ENCODE measurements around the gene NXNL1. TPM values are rescaled to one million over a fixed set of nuclear protein-coding genes. Genes with fewer than 3 reads are reported as not detected.
A peak's percentile ranks its signal among the peaks of the same experiment; 100 is the strongest.

NXNL1 gene
- total RNA-seq, 3 donors from 2014 or later (not counting 1 experiment from before 2014, with no cell fraction given) = not detected

- Histone ChIP-seq H3K9me3 (ENCODE audit: control insufficient read depth, insufficient read depth, low read length) (no peaks in the 10 kb centered on the region), H3K4me3 (ENCODE audit: low read length) (no peak overlapping the region), H3K27ac (ENCODE audit: low read length) (no peak overlapping the region), H3K36me3 (ENCODE audit: control insufficient read depth, insufficient read depth, low read length) (no peaks in the 10 kb centered on the region), H3K4me1 (ENCODE audit: control insufficient read depth, insufficient read depth, low read length) (peaks cover 49% of the 10 kb centered on the region), H3K27me3 (ENCODE audit: control insufficient read depth, insufficient read depth, low read length) (no peaks in the 10 kb centered on the region)
- intact Hi-C loops (cut with micrococcal nuclease) = no loop called here
- no peaks in the 10 kb centered on the region for H3K27me3 Mint-ChIP-seq (ENCODE audit: low read depth in 2 of 2)
- 86% methylated on average over 7 of the region's 9 CpGs for WGBS (ENCODE audit: insufficient coverage)
- H3K36me3 Mint-ChIP-seq = no peaks in the 10 kb centered on the region
- H3K4me1 Mint-ChIP-seq = peaks cover 32 to 54% of the 10 kb centered on the region in 2 donors
- no peak for TF ChIP-seq CTCF (IDR thresholded peaks at IDR 0.05)
- H3K27ac Mint-ChIP-seq = peak overlapping the region; percentile 54 to 64
- ATAC-seq = no peak
- DNase-seq = peak in 1 of 2 donors; percentile 27
- peak overlapping the region; percentile 28 for H3K4me3 Mint-ChIP-seq
- no peaks in the 10 kb centered on the region for H3K9me3 Mint-ChIP-seq
These were observed 12.3 kb upstream of the NXNL1 start for GRCh38 chr19:17473041-17473440.

- H3K4me3 ChIP-seq (ENCODE audit: low read length) = no peak overlapping the region
- H3K4me3 Mint-ChIP-seq = peak overlapping the region; percentile 98
- H3K27ac ChIP-seq (ENCODE audit: low read length) = no peak overlapping the region
- H3K27ac Mint-ChIP-seq = peak overlapping the region; percentile 90 to 96
- WGBS (ENCODE audit: insufficient coverage) = 72% methylated on average over 12 of the region's 12 CpGs
- no peaks in the 10 kb centered on the region for H3K36me3 Mint-ChIP-seq
- no peak for TF ChIP-seq CTCF (IDR thresholded peaks at IDR 0.05)
- no peaks in the 10 kb centered on the region for H3K27me3 ChIP-seq (ENCODE audit: control insufficient read depth, insufficient read depth, low read length)
- H3K9me3 ChIP-seq (ENCODE audit: control insufficient read depth, insufficient read depth, low read length) = no peaks in the 10 kb centered on the region
- no peaks in the 10 kb centered on the region for H3K9me3 Mint-ChIP-seq
- no peaks in the 10 kb centered on the region for H3K27me3 Mint-ChIP-seq (ENCODE audit: low read depth in 2 of 2)
- peaks cover 32 to 54% of the 10 kb centered on the region in 2 donors for H3K4me1 Mint-ChIP-seq
- H3K4me1 ChIP-seq (ENCODE audit: control insufficient read depth, insufficient read depth, low read length) = peaks cover 49% of the 10 kb centered on the region
- ATAC-seq (no peak), DNase-seq (peak in 1 of 2 donors; percentile 23)
- intact Hi-C loops (cut with micrococcal nuclease) = loop anchor here (2.0 kb wide), 1 partner anchor 17 kb away; no protein-coding TSS in a partner anchor
- H3K36me3 ChIP-seq (ENCODE audit: control insufficient read depth, insufficient read depth, low read length) = no peaks in the 10 kb centered on the region
These were observed 10.8 kb upstream of the NXNL1 start for GRCh38 chr19:17471410-17472125.

GRCh38 chr19:17470068-17470841 lies 9.5 kb upstream of the NXNL1 start, which contains the start of gene SLC27A1:
Gene SLC27A1, plus strand, starts transcription at chr19:17470524. Its CDS starts 17 bp downstream, at chr19:17470541.
- no peak for TF ChIP-seq CTCF (IDR thresholded peaks at IDR 0.05)
- Histone ChIP-seq H3K27ac (ENCODE audit: low read length) (peak within 1 kb of the TSS; percentile 84), H3K9me3 (ENCODE audit: control insufficient read depth, insufficient read depth, low read length) (no peaks in the 10 kb centered on the region), H3K4me3 (ENCODE audit: low read length) (peak within 1 kb of the TSS; percentile 94), H3K27me3 (ENCODE audit: control insufficient read depth, insufficient read depth, low read length) (no peaks in the 10 kb centered on the region), H3K4me1 (ENCODE audit: control insufficient read depth, insufficient read depth, low read length) (peaks cover 44% of the 10 kb centered on the region), H3K36me3 (ENCODE audit: control insufficient read depth, insufficient read depth, low read length) (no peaks in the 10 kb centered on the region)
- H3K27ac Mint-ChIP-seq = peak within 1 kb of the TSS; percentile 90 to 96
- DNase-seq = peak; percentile 87 to 93
- no peaks in the 10 kb centered on the region for H3K27me3 Mint-ChIP-seq (ENCODE audit: low read depth in 2 of 2)
- H3K36me3 Mint-ChIP-seq = no peaks in the 10 kb centered on the region
- under 1% methylated on average over 67 of the region's 67 CpGs for WGBS (ENCODE audit: insufficient coverage)
- no peaks in the 10 kb centered on the region for H3K9me3 Mint-ChIP-seq
- H3K4me3 Mint-ChIP-seq = peak within 1 kb of the TSS; percentile 98
- peaks cover 32 to 54% of the 10 kb centered on the region in 2 donors for H3K4me1 Mint-ChIP-seq
- intact Hi-C loops (cut with micrococcal nuclease) = loop anchor here (2.0 kb wide), 1 partner anchor 19 kb away; no protein-coding TSS in a partner anchor
- peak; percentile 72 to 84 (median 77) for ATAC-seq

All from natural killer cell (primary cell).